Measurements from ENCODE around the gene CDK5RAP2.

DNA sequence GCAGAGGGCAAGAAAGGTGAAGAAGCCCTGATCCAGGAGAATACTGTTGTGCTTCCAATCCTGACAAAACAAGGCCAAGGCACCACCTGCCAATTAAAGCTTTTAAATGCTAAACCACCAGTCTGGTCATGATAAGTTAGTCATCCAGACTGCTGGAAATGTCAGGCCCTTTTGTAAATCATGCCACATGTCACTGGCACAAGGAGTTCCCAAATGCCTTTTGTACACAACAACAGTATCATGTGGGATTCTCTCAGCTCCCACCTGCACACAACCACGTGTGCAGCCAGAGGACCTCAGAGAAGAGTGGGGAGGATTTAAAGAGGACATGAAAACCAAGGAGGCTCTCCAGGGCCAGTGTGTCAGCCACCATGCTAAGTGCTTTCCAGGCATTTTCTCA lies 99.3 kb downstream of the CDK5RAP2 start:
- TF ChIP-seq, protein P1, sequence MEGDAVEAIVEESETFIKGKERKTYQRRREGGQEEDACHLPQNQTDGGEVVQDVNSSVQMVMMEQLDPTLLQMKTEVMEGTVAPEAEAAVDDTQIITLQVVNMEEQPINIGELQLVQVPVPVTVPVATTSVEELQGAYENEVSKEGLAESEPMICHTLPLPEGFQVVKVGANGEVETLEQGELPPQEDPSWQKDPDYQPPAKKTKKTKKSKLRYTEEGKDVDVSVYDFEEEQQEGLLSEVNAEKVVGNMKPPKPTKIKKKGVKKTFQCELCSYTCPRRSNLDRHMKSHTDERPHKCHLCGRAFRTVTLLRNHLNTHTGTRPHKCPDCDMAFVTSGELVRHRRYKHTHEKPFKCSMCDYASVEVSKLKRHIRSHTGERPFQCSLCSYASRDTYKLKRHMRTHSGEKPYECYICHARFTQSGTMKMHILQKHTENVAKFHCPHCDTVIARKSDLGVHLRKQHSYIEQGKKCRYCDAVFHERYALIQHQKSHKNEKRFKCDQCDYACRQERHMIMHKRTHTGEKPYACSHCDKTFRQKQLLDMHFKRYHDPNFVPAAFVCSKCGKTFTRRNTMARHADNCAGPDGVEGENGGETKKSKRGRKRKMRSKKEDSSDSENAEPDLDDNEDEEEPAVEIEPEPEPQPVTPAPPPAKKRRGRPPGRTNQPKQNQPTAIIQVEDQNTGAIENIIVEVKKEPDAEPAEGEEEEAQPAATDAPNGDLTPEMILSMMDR (IDR thresholded peaks at IDR 0.05; ENCODE audit: insufficient read depth, low read length): no peak
- TF ChIP-seq, protein P2, sequence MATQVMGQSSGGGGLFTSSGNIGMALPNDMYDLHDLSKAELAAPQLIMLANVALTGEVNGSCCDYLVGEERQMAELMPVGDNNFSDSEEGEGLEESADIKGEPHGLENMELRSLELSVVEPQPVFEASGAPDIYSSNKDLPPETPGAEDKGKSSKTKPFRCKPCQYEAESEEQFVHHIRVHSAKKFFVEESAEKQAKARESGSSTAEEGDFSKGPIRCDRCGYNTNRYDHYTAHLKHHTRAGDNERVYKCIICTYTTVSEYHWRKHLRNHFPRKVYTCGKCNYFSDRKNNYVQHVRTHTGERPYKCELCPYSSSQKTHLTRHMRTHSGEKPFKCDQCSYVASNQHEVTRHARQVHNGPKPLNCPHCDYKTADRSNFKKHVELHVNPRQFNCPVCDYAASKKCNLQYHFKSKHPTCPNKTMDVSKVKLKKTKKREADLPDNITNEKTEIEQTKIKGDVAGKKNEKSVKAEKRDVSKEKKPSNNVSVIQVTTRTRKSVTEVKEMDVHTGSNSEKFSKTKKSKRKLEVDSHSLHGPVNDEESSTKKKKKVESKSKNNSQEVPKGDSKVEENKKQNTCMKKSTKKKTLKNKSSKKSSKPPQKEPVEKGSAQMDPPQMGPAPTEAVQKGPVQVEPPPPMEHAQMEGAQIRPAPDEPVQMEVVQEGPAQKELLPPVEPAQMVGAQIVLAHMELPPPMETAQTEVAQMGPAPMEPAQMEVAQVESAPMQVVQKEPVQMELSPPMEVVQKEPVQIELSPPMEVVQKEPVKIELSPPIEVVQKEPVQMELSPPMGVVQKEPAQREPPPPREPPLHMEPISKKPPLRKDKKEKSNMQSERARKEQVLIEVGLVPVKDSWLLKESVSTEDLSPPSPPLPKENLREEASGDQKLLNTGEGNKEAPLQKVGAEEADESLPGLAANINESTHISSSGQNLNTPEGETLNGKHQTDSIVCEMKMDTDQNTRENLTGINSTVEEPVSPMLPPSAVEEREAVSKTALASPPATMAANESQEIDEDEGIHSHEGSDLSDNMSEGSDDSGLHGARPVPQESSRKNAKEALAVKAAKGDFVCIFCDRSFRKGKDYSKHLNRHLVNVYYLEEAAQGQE (IDR thresholded peaks at IDR 0.05; ENCODE audit: insufficient replicate concordance, low read depth): no peak
- TF ChIP-seq POLR2AphosphoS5 (IDR thresholded peaks at IDR 0.05; ENCODE audit: low read depth): no peak
